ENCODE measurements around the gene EPG5.
"Not testable (repeated sequence)": the region's sequence is repeated elsewhere in the genome, so short reads cannot be mapped to it uniquely, and the experiment has no call there.

Gene EPG5

DNA sequence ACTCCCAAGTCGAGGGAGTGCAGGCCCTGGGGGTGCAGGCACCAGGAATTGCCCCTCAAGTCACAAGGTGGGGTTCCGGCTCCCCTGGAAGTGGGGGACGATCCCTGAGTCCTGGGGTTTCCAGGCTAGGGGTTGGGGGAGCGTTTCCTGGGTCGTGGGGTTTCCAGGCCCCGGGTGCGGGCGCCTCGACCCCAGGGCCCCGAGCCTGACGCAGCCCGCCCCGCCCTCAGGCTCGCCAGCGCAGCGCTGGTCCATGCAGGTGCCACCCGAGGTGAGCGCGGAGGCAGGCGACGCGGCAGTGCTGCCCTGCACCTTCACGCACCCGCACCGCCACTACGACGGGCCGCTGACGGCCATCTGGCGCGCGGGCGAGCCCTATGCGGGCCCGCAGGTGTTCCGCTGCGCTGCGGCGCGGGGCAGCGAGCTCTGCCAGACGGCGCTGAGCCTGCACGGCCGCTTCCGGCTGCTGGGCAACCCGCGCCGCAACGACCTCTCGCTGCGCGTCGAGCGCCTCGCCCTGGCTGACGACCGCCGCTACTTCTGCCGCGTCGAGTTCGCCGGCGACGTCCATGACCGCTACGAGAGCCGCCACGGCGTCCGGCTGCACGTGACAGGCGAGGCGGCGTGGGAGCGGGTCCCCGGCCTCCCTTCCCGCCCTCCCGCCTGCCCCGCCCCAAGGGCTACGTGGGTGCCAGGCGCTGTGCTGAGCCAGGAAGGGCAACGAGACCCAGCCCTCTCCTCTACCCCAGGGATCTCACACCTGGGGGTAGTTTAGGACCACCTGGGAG, 129.7 kb downstream of the EPG5 start:
- no peak for DNase-seq (ENCODE audit: low spot score)

DNA sequence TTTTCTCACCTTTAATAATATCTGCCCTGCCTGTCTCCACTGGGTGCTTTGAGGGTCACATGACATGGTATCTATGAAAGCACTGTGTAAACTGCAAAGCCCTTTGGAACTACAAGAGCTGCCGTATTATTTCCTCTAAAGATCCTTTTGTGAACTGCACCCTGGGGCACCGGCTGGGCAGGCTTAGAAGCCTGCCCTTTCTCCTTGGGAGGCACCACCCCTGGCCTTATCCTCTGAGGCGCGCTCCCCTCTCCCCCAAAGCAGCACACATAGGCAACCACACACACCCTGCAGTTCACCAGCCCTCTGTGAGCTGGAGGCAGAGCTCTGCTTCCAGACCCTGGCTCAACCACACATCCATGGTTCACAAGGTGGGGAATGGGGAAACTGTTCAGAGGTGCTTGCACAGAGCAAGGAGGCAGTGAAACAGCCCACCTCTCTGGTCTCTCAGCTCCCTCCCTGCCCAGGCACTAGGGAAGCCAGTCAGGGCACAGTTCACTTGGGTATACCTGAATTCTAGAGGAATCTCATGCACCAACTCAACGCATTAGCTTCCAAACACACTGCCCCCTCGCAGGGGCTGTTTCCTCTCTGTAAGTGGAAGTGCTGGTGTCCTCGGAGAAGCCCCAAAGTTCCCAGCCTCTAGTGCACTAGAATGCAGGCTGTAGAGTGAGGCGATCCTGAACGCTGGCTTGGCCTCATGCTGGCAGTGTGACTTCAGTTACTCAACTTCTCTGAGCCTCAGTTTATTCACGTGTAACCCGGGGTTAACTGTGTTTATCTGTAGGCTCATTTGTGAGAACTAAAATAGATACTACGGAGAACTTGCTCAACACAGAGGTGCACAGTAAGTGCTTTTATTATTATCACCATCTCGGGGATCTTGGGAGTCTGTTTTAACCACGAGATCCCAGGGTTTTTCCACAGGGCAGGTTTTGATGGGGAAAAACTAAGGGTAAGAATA, 130.6 kb downstream of the EPG5 start:
- DNase-seq (ENCODE audit: low spot score), result no peak

DNA sequence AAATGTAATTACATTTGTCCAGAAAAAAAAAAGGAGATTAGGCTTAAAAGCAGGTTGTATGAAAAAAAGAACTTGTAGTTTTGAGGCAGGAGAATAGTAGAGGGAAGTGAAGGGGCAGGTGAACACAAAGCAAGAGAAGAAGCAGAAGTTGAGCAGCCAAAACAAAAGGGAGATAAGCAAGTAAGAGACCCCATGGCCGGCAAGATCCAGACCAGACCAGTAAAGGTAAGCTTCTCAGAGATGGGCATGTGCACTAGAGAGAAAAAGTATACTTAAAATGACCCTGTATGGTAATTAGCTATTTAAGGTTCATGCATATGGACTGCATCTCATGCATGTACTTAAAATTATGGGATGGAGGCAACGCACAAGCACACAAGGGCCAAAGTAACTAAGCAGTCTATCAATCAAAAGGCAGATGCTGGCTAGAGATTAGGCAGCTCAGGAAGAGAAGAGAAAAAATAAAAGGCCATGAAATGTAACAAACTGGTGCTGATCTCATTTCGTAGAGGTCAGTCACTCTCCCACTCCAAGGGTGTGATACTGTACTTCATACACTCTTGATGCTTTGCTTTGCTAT, 132.0 kb downstream of the EPG5 start:
- no peak for DNase-seq (ENCODE audit: low spot score)

DNA sequence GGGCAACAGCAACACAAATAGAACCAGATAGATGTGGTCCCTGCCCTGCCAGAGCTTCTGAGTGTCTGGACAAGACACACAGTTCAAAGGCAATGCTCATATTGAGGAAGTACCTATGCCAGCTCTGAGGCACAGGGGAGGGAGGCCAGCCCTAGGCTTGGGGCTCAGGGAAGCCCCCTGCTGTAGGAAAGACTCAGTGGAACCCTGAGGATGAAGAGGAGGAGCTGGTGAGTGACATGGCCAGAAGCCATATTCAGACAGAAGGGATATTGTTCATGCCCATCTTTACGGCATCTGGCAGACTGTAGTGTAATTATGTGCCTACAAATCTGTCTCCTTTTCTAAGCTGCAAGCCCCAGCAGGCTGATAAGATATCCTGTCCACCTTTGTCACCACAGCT, 132.8 kb downstream of the EPG5 start:
- DNase-seq (ENCODE audit: low spot score), result no peak

DNA sequence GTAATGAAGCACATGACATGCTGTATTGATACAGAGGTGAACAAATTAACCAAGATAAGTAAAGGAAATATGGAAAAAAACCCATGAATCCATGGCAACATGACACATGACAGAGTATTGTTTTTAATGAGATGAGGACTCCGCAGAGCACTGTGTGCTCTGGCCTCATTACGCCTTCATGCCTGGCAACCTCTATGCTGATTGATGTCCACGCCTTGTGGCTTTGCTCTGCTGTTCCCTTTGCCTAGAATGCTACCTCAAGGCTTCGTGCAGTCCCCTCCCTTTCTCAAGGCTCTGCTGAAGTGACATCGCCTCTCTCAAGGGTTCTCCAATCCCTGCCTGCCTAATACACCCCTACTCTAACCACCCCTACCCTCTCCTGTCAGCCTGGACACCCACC, 133.3 kb downstream of the EPG5 start:
- no peak for DNase-seq (ENCODE audit: low spot score)

DNA sequence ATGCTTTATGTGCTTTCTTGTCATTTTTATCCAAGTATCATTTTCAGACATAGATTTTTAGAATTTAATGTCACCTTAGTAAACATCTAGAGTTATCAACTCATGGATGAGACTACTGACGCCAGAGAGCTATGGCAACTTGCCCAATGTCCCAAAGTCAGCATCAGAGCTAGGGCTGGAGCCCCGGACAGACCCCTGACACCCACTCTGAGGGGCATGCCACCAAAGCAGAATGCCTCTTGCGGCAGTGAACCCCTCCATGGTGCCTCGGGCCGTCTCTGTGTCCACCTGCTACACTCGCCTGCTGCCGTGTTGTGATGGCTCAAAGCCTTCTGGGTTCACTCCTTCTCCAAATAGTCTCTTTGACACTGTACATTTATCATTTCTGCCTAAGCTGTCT, 136.2 kb downstream of the EPG5 start:
- DNase-seq (ENCODE audit: low spot score), result no peak

DNA sequence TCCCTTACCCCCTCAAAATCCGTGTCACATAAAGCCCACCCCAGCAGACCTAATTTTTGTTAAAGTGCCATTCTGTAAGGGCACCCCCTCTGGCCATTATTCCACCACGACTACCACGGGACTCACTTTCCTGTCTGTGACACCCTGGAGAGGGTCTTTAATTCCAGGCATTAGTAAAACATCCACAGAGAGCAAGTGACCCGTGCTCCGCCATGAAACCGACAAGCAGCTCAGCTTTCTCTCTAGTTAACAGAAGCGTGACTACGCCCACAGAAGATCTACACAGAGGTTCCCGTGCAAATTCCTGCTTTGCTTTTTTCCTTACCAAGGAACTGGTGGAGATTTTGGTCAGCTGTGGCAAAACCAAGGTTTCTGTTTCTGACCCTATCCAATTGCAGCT, 137.3 kb downstream of the EPG5 start:
- DNase-seq (ENCODE audit: low spot score), result no peak

DNA sequence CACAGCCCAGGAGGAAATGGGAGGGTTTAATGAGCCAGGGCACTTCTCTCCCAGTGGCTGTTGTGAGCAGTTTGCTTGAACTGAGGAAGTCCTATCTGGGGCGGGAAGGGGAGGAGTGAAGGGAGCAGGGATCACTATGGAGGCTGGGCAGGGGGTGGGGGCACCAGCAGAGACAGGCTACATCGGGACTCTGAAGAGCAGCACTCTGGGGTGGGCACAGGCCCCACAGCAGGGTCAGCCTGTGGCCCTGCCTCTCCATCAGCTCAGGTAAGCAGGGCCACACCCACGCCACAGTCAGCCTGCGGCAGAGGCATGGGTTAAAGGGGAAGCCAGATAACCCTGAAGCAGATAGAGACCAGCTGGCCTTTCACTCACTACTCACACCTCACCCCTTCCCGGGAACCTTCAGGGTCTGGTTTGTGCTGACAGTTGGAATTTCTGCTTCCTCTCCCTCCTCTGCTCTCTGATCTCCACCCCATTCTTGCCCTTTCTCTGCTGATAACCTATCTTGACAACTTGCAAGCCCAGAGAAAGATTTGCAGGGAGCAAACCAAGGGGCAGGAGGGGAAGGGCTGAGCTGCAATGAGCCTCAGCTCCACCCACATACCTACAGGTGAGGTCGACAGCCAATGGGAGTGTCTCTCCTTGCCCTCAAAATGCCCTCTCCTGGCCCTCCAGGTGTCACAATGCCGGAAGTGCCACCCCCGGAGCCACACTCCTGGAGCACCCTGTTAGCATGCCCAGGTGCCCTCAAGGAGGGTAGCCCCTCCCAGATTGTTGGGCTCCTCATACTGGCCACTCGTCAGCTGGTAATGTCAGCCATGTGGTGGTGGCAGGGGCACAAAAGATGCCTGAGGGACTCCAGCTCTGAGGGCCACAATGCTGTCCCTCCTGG, 138.0 kb downstream of the EPG5 start:
- no peak for DNase-seq (ENCODE audit: low spot score)

DNA sequence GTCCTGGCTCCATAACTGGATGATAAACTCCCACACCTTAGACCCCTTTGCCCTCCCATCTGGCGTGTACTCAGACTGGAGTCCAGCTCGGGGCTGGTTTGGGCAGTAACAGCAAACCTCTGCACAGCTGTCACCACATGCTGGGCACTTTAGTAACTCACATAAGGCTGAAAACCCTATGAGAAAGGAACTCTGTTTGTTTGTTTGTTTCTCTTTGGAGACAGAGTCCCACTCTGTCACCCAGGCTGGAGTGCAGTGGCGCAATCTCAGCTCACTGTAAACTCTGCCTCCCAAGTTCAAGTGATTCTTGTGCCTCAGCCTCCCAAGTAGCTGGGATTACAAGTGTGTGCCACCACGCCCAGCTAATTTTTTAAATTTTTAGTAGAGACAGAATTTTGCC, 140.4 kb downstream of the EPG5 start:
- DNase-seq (ENCODE audit: low spot score), result not testable (repeated sequence)

DNA sequence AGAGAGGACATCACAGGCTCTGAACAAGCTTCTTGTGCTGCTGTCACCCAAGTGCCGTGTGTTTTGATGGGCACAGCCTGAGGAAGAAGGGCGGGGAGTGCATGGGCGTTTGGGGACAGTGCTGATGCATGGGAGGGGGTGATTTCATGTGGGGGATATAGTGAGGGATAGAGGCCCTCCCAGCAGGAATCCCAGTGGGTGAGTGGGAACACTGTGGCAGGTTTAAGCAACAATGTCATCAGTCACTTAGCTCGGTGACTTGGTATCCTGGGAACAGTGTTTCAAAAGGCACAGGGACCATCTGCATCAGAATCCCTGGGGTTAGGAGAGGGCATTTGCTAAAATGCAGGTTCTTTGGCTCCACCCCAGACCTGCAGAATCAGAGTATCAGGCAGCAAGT, 141.0 kb downstream of the EPG5 start:
- no peak for DNase-seq (ENCODE audit: low spot score)

DNA sequence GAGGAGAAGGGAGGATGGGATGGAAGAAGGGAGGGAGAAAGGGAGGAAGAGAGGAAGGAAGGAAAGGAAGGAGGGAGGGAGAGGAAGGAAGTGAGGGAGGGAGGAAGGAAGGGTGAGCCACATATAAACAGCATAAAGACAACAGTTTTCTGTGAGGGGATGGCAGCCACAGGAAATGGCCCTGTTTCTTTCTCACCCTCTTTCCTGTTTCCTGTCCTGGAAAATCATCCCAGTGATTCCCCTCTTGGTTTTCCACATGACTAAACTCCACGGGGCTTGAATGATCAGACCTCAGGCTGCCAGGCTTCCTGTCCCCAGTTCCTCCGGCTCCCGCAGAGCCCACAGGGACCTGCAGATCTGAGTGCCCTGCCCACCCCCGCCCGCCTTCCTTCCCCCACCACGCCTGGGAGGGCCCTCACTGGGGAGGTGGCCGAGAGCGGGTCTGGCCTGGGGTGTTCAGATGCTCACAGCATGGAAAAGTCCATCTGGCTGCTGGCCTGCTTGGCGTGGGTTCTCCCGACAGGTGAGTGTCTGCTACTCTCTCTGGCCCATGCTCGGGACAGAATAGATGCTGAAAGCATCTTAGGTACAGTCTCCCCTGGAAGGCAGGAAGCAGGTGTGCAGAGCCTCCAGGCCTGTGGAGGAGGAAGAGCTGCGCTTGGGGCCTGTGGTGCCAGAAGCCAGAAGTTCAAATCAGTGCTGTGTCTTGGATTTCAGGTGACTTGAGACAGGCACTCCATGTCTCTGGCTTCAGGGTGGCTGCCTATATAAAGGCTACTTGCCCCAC, 141.7 kb downstream of the EPG5 start, which contains the start of gene SIGLEC15:
TSS of gene SIGLEC15 (plus strand) at position 418 of the 787 bp plus-strand sequence. CDS start at position 472, 54 bp downstream.
- DNase-seq (ENCODE audit: low spot score), result no peak

DNA sequence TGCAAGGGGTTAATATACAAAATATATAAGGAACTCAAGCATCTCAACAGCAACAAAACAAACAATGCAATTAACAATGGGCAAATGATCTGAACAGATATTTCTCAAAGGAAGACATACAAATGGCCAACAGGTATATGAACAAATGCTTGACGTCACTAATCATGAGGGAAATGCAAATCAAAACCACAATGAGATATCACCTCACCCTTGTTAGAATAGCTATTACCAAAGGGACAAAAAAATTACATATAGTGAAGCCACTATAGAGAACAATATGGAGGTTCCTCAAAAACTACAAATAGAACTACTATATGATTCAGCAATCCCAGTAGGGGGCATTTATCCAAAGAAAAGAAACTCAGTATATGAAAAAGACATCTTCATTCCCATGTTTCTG, 145.4 kb downstream of the EPG5 start:
- DNase-seq (ENCODE audit: low spot score), result no peak

DNA sequence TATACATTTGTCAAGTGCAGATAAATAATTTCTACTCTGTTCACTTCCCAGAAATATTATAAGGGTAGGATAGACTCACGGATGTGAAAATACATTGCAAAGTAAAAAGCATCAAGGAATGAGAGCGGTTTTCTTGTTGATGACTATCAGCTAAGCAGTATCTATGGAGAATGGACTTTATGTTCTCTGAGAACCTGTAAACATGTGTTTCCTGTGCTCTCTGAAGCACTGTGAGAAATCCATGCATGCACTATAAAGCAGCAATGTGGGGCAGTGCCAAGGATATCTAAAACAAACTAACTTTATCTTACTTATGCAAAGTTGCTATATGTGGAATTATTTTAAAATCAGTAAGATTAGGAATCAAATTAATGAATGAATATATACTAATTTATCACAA, 146.1 kb downstream of the EPG5 start:
- no peak for DNase-seq (ENCODE audit: low spot score)

DNA sequence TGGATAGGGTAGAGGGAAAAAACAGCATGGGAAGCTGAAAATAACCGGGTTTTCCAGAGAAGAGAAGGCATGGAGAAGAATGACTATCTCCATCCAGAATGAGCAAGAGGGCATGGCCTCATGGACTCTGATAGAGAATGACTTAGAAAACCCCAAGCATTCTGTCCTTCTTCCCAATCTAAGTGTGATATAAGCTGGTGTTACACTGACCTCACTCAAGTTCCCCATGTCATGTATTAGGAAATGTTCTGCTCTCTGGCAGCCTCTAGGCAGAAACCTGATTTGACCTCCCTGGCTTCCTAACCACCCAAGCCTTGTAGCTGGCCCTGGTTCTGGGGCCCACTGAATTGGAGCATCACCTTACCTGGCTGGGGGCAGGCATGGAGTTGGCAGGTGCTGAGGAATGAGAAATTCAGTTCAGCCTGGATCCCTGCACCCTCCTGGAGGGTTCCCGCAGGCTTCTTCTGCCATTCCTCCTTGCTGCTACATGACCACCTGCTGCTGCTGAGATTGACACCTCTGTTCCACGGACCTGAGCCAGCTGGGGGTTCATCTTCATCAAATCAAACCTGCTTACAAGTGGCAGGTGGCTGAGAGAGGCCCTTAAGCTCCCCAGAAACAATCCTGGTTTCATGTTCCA, 146.9 kb downstream of the EPG5 start:
- DNase-seq (ENCODE audit: low spot score), result no peak

DNA sequence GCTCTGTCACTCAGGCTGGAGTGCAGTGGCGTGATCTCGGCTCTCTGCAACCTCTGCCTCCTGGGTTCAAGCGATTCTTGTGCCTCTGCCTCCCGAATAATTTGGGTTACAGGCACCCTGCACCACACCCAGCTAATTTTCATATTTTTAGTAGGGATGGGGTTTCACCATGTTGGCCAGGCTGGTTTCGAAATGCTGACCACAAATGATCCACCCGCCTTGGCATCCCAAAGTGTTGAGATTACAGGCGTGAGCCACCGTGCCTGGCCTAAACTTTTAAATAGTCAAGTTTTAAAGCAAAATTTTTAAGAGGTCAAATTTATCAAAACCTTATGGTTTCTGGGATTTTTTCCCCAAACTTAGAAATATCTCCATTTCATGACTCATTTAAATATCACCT, 148.4 kb downstream of the EPG5 start:
- not testable (repeated sequence) for DNase-seq (ENCODE audit: low spot score)

DNA sequence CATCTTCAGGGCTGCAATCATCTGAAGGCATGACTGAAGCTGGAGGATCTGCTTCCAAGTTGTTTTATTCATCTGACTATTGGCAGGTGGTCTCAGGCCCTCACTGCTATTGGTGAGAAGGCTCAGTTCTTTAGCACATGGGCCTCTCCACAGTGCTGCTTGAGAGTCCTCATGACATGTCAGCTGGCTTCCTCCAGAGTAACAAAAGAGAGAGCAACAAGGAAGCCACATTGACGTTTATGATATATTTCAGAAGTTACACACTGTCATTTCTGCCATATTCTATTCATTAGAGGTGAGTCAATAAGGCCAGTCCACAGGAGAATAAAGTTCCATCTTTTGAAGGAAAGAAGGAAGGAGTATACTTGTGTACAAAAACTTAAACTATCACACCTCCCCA, 149.6 kb downstream of the EPG5 start:
- no peak for DNase-seq (ENCODE audit: low spot score)

DNA sequence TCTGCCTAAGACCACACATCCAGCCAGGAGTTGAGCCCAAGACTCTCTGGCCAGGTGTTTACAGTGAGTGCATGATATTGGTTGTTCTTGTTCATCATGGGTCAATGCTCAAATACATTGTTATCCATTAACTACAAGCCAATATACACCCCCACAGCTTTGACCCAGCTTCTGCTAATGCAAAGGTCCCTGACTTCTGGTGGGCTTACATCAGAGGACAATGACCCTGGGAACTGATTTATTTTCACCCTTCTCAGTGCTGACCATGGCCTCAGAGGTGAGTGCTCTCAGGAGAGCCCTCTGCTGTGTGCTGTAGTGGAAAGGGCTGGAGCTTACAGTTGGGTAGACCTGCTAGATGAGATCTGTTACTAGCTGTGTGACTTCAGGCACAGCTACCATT, 152.4 kb downstream of the EPG5 start:
- DNase-seq (ENCODE audit: low spot score), result not testable (repeated sequence)

DNA sequence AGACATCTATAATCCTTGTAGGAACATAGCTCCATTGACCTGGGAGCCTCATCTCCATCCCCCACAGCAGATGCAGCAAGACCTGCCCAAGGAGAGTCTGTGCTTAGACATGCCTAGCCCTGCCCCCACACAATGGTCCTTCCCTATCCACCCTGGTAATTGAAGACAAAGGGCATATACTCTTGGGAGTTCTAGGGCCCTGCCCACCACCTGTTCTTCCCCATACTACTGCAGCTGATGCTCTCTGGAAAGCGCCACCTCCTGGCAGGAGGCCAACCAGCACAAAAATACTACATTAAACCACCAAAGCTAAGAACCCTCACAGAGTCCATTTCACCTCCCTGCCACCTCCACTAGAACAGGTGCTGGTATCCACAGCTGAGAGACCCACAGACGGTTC, 160.0 kb downstream of the EPG5 start:
- DNase-seq (ENCODE audit: low spot score), result not testable (repeated sequence)

DNA sequence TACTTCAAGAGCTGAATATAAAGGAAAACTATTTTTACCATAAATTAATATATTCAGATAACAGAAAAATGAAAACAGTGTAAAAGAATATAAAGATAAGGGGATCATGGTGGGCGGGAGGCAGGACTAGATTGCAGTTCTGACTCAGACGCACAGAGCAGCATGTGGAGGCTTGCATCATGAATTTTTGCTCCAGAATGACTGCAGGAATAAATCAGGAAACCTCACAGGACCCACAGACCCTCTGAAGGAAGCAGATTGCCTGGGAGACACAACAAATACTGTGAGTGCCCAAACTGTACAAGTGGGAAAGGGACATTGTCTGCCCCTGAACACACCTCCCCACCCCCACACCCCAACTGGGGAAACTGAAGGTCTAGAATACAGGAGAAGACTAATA, 160.9 kb downstream of the EPG5 start:
- no peak for DNase-seq (ENCODE audit: low spot score)

DNA sequence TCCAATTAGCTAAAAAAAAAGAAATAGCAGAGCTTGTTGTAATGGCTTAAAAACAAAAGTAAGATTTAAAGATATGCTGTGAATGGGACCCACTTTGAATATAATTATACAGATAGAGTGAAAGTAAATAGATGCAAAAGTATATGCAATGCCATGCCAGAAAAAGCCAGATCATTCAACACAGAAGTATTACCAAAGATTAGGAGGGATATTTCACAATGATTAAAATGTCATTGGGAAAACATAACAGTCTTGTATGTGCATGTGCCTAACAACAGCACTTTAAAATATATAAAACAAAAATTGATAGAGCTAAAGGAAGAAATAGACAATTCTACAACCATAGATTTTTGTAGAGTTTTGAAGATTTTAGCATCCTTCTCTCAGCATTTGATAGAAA, 161.6 kb downstream of the EPG5 start:
- no peak for DNase-seq (ENCODE audit: low spot score)
